HG03135 (cell line): ENCODE data around the gene FFAR1.
"Not testable (repeated sequence)": the region's sequence is repeated elsewhere in the genome, so short reads cannot be mapped to it uniquely, and the experiment has no call there.

Source experiments
- ATAC-seq: cut with Tn5 transposase; IDR thresholded peaks from one replicate; pipeline ENCODE4 v1.9.1; 2021; ENCODE audit warnings: mild to moderate bottlenecking, moderate library complexity; ENCODE audit not compliant: unreplicated experiment

FFAR1 gene

DNA sequence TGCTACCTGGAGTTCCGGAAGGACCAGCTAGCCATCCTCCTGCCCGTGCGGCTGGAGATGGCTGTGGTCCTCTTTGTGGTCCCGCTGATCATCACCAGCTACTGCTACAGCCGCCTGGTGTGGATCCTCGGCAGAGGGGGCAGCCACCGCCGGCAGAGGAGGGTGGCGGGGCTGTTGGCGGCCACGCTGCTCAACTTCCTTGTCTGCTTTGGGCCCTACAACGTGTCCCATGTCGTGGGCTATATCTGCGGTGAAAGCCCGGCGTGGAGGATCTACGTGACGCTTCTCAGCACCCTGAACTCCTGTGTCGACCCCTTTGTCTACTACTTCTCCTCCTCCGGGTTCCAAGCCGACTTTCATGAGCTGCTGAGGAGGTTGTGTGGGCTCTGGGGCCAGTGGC lies 11.7 kb downstream of the FFAR1 start:
- not testable (repeated sequence) for ATAC-seq

- not testable (repeated sequence) for ATAC-seq
Observed at GRCh38 chr19:35360081-35360480, 12.4 kb downstream of the FFAR1 start.

DNA sequence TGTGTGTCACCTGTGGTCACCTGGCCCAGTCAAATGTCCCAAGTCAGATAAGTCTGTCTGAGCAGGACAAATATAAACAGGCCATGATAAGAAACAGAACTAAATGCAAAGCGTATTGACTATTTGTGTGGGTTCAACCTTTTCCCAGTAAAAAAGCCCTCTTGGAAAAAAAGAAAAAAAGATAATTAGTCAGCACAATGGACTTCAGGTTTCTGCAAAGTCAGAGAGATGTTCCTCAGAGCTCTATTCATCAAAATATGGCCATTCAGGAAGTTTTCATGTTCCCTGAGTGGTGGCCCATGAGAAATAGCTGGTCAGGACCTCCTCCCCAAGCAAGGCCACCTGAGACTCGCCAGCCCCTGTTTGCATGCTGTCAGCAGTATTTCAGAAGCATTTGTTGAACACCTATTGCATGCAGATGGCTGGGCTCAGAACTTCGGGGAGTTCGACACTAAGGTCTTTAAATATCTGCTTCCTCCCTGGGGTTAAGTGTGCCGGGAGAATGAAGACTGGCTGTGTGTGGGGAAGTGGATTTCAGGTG lies 13.2 kb downstream of the FFAR1 start:
- no peak for ATAC-seq

DNA sequence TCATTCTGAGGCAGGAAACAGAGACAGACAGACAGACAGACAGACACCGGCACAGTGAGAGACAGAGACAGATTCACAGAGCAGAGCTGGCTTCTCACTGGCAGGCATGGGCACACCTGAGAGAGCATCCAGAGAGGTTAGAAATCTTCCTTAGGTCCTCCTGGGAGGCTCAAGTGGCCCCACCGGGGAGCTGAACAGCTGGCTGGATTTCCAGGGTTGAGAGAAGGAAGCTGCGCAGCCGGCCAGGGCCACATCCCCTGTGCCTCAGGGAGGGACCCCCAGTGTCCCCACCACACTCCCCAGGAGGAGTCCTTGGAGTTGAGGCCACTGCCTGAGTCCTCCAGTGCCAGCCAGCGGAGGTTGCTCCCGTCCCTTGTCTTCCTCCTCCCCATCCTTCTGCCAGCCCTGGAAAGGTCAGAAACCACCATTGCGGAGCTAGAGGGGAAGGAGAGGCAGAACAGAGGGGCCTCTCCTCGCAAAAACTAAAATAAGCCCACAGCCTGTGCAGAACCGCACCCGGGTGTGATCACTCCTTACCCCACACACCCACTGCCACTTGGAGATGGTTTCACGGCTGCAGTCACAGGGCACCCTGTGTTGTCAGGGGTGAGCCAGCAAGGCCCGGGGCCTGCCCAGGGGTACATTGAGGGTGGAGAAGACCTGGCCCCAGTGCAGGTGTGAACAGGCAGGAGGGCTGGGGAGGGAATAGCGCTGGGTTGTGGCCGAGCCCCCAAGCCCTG lies 14.7 kb downstream of the FFAR1 start:
- no peak for ATAC-seq

GRCh38 chr19:35363001-35363590 lies 15.4 kb downstream of the FFAR1 start:
- ATAC-seq = no peak

DNA sequence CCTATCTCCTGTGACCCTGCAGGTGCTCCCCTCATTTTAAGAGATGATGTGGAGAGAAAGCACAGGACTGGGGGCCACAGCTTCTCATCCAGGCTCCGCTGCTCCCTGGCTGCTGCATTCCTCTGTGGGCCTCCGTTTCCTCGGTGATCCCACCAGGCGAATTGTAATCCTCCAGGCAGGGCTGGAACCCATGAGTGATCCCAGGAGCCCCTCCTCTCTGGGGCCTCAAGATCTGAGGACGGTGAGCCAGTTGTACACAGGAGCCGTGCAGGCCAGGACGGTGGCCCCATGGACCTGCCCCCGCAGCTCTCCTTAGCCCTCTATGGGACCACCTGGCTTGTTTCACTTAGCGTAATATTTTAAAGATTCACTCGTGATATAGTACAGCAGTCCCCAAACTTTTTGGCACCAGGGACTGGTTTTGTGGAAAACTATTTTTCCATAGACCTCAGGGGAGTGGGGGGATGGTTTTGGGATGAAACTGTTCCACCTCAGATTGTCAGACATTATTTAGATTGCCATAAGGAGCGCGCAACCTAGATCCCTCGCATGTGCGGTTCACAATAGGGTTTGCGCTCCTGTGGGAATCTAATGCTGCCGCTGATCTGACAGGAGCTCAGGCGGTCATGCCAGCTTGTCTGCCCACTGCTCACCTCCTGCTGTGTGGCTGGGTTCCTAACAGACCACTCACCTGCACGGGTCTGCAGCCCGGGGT lies 16.2 kb downstream of the FFAR1 start:
- no peak for ATAC-seq

- no peak for ATAC-seq
Observed at GRCh38 chr19:35365303-35365702, 17.6 kb downstream of the FFAR1 start.

GRCh38 chr19:35368378-35368777 lies 20.7 kb downstream of the FFAR1 start:
- no peak for ATAC-seq

DNA sequence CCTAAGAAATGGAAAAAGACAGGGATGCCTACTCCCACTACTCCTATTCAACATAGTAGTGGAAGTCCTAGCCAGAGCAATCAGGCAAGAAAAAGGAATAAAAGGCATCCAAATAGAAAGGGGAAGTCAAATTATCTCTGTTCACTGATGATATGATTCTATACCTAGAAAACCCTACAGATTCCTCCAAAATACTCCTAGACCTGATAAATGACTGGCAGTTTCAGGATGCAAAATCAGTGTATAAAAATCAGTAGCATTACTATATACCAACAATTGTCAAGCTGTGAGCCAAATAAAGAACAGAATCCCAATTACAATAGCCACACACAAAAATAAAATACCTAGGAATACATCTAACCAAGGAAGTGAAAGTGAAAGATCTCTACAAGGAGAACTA lies 21.8 kb downstream of the FFAR1 start:
- no peak for ATAC-seq

DNA sequence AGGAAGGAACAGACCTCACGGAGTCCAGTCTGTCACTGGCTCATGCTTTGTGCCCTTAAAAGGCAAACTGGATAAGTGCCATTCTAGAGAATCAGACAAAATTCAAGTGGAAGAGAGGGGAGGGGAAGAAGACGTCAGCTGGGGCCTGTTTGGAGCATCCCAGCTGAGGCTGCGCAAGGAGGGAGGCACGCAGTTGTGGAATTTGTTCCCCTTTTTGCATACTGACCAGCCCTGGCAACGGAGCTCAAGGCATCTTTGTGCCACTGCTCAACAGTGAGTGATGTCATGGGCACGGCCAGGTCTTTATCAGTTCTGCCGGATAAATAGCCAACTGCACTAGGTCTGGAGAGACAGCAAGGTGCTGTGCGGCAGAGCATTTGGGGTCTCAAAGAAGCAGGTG lies 23.0 kb downstream of the FFAR1 start, which contains the start of gene GPR42:
TSS of gene GPR42 (plus strand) at position 347 of the 400 bp plus-strand sequence. CDS start 292 bp downstream, outside the sequence.
- no peak for ATAC-seq

- ATAC-seq = no peak
Observed at GRCh38 chr19:35373492-35373891, 25.8 kb downstream of the FFAR1 start.

GRCh38 chr19:35374031-35374430 lies 26.3 kb downstream of the FFAR1 start:
- not testable (repeated sequence) for ATAC-seq

GRCh38 chr19:35375505-35376307 lies 28.0 kb downstream of the FFAR1 start:
- no peak for ATAC-seq

- ATAC-seq = no peak
Observed at GRCh38 chr19:35377656-35378055, 30.0 kb downstream of the FFAR1 start.

- no peak for ATAC-seq
Observed at GRCh38 chr19:35378356-35378755, 30.7 kb downstream of the FFAR1 start.

DNA sequence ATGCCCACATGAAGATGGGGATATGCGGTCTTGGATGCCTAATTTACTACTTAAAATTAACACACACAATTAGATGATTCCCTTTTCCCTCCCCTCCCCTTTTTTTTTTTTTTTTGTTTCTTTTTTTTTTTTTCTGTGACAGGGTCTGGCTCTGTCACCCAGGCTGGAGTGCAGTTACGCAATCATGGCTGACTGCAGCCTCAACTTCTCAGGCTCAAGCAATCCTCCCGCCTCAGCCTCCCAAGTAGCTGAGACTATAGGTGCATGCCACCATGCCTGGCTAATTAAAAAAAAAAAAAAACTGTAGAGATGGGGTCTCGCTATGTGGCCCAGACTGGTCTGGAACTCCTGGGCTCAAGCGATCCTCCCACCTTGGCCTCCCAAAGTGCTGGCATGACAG lies 31.8 kb downstream of the FFAR1 start:
- not testable (repeated sequence) for ATAC-seq

- no peak for ATAC-seq
Observed at GRCh38 chr19:35379992-35380391, 32.3 kb downstream of the FFAR1 start.

DNA sequence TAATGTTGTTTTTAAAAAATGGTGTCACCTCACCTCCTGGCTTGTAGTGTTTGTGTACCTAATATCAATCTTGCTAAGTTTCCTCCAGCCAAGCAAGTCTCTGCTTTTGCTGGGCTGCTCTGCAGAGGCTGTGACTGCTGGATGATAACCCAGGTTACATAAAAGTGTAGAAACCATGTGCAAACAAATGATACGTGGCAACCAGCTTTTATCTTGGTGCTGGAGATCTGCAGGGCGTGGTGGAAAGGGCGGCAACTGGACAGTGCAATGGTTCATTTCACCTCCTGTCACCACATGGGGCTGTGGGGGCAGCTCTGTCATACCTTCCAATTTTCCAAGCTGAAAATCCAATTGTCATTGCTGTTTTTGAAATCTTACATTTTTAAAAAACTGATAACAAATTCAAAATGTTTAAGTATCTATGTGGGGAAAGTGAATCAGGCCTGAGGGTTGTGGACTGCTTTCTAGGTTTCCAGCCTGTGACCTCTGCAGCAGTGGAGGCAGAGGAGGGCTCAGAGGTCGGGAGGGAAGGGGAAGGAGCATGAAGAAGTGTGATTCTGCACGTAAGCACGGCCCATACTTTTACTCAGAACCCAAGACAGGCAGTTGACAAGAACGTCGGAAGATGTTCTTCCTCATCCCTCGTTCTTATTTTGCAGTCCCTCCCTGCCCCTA lies 32.9 kb downstream of the FFAR1 start:
- ATAC-seq = no peak

DNA sequence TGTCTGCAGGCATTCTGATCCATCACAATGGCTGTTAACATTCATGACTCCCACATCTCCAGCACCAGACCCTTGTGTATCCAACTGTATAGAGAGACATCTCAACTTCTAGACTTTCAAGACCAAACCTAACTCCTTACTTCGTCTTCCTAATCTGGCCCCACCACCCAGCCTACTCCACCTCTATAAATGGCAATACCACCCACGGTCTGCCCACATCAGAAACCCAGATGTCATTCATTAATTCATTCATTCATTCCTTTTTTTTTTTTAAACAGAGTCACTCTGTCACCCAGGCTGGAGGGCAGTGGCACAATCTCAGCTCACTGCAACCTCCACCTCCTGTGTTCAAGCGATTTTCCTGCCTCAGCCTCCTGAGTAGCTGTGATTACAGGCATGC lies 33.6 kb downstream of the FFAR1 start:
- ATAC-seq = no peak

GRCh38 chr19:35381926-35382325 lies 34.2 kb downstream of the FFAR1 start:
- no peak for ATAC-seq
